Stimulated activated CD4-positive, alpha-beta T cell treated with anti-CD3 and anti-CD28 coated beads, Interleukin-2, amount 100 ng/mL, for 4 hours (primary cell): ENCODE results near the gene LSAMP.

Experiments
- DNase-seq: peaks from one replicate; pipeline ENCODE4 v3.0.0-alpha.2; 2020; ENCODE audit warnings: low read depth

The LSAMP gene

GRCh38 chr3:116356056-116356455, 89.2 kb downstream of the LSAMP start:
- DNase-seq: no peak

GRCh38 chr3:116354382-116354781, 90.9 kb downstream of the LSAMP start:
- no peak for DNase-seq

GRCh38 chr3:116350119-116350733, 95.1 kb downstream of the LSAMP start:
- DNase-seq: no peak

- no peak for DNase-seq
These were observed 97.1 kb downstream of the LSAMP start for GRCh38 chr3:116348216-116348615.

GRCh38 chr3:116342499-116342898, 102.8 kb downstream of the LSAMP start:
- DNase-seq: no peak

GRCh38 chr3:116341899-116342298, 103.4 kb downstream of the LSAMP start:
- DNase-seq: no peak

- DNase-seq: no peak
These were observed 103.9 kb downstream of the LSAMP start for GRCh38 chr3:116341381-116341780.

- DNase-seq: no peak
These were observed 104.5 kb downstream of the LSAMP start for GRCh38 chr3:116340680-116341216.

- DNase-seq: no peak
These were observed 105.8 kb downstream of the LSAMP start for GRCh38 chr3:116339441-116340028.

- no peak for DNase-seq
These were observed 106.6 kb downstream of the LSAMP start for GRCh38 chr3:116338713-116339112.

GRCh38 chr3:116337229-116337628, 108.1 kb downstream of the LSAMP start:
- no peak for DNase-seq

- DNase-seq: no peak
These were observed 113.9 kb downstream of the LSAMP start for GRCh38 chr3:116331380-116331779.

- DNase-seq: no peak
These were observed 122.4 kb downstream of the LSAMP start for GRCh38 chr3:116322750-116323375.

GRCh38 chr3:116318370-116318769, 126.9 kb downstream of the LSAMP start:
- DNase-seq: no peak

- DNase-seq: no peak
These were observed 128.5 kb downstream of the LSAMP start for GRCh38 chr3:116316771-116317170.

- no peak for DNase-seq
These were observed 130.8 kb downstream of the LSAMP start for GRCh38 chr3:116314476-116314875.

GRCh38 chr3:116306720-116307119, 138.6 kb downstream of the LSAMP start:
- no peak for DNase-seq

- no peak for DNase-seq
These were observed 139.1 kb downstream of the LSAMP start for GRCh38 chr3:116306149-116306548.

GRCh38 chr3:116302087-116302747, 143.1 kb downstream of the LSAMP start:
- DNase-seq: no peak

GRCh38 chr3:116301422-116301821, 143.9 kb downstream of the LSAMP start:
- DNase-seq: no peak

- no peak for DNase-seq
These were observed 145.1 kb downstream of the LSAMP start for GRCh38 chr3:116300226-116300625.

GRCh38 chr3:116299646-116300081, 145.6 kb downstream of the LSAMP start:
- DNase-seq: no peak

GRCh38 chr3:116298151-116298550, 147.1 kb downstream of the LSAMP start:
- no peak for DNase-seq
